ENCODE measurements around the gene SIT1. TPM values are rescaled to one million over a fixed set of nuclear protein-coding genes. Genes with fewer than 3 reads are reported as not detected.
A peak's percentile ranks its signal among the peaks of the same experiment; 100 is the strongest.
"Not testable (repeated sequence)": the region's sequence is repeated elsewhere in the genome, so short reads cannot be mapped to it uniquely, and the experiment has no call there.

SIT1 gene
- total RNA-seq, 2 experiments from 2014 or later: 210 to 214 TPM

DNA sequence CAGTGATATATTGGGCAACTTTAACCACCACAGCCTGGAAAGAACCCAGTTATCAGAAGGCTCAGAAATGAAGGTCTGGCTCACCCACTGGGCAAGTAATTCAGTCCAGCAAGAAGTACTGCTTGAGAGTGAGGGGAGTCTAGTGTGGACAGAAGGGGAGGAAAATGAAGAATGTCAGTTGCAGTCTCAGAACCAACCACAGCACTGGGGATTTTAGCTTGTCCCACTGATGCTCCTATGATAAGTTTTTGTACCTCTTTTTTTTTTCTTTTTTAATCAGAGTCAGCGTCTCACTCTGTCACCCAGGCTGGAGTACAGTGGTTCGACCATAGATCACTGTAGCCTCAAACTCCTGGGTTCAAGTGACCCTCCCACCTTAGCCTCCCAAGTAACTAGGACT lies 23.2 kb downstream of the SIT1 start:
- Mint-ChIP-seq H3K9me3 (no peaks in the 10 kb centered on the region), H3K4me1 (no peaks in the 10 kb centered on the region), H3K36me3 (ENCODE audit: low read depth) (no peaks in the 10 kb centered on the region), H3K27ac (no peak overlapping the region), H3K27me3 (peaks cover 4% of the 10 kb centered on the region), H3K4me3 (no peak overlapping the region)
- ChIA-PET POLR2A (interaction anchor here (2.1 kb wide), 1 partner anchor 19 kb away, joined by 6 read pairs; no protein-coding TSS in a partner anchor), CTCF (interaction anchor here (1.6 to 6.1 kb wide), 2 partner anchors 14 to 19 kb away, joined by 9 to 40 read pairs; no protein-coding TSS in a partner anchor)
- DNase-seq: no peak

DNA sequence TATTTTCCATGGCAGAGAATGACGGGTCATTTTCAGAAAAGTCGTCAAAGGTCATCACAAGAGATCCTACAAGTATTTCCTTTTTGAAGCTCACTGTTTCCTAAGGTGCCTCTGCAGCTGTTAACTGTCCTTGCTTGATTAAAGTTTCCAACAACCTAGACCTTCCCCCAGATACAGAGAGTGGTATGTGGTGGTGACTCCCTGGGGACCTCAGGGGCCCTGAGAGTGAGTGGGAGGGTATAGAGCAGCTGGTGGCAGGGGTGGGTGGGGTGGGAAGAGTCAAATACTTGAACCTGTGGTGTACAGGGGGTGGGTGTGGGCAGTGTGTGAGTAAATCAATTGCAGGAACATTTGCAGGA lies 31.0 kb downstream of the SIT1 start:
- ChIA-PET POLR2A (interaction anchor here (1.4 to 6.4 kb wide), 6 partner anchors 14 to 112 kb away, joined by 3 to 100 read pairs (median 8); partner anchors contain the start of genes ARHGEF39, CCDC107, CREB3 and RMRP), CTCF (interaction anchor here (1.0 to 6.1 kb wide), 11 partner anchors 9 to 128 kb away, joined by 3 to 40 read pairs (median 8); partner anchors contain the start of genes ARHGEF39, CCDC107 and RMRP)
- H3K27me3 Mint-ChIP-seq: no peaks in the 10 kb centered on the region
- DNase-seq: no peak
- H3K9me3 Mint-ChIP-seq: no peaks in the 10 kb centered on the region
- H3K36me3 Mint-ChIP-seq (ENCODE audit: low read depth): peaks cover 2% of the 10 kb centered on the region
- H3K4me3 Mint-ChIP-seq: no peak overlapping the region
- peaks cover 43% of the 10 kb centered on the region for H3K4me1 Mint-ChIP-seq
- peak overlapping the region; percentile 70 for H3K27ac Mint-ChIP-seq

DNA sequence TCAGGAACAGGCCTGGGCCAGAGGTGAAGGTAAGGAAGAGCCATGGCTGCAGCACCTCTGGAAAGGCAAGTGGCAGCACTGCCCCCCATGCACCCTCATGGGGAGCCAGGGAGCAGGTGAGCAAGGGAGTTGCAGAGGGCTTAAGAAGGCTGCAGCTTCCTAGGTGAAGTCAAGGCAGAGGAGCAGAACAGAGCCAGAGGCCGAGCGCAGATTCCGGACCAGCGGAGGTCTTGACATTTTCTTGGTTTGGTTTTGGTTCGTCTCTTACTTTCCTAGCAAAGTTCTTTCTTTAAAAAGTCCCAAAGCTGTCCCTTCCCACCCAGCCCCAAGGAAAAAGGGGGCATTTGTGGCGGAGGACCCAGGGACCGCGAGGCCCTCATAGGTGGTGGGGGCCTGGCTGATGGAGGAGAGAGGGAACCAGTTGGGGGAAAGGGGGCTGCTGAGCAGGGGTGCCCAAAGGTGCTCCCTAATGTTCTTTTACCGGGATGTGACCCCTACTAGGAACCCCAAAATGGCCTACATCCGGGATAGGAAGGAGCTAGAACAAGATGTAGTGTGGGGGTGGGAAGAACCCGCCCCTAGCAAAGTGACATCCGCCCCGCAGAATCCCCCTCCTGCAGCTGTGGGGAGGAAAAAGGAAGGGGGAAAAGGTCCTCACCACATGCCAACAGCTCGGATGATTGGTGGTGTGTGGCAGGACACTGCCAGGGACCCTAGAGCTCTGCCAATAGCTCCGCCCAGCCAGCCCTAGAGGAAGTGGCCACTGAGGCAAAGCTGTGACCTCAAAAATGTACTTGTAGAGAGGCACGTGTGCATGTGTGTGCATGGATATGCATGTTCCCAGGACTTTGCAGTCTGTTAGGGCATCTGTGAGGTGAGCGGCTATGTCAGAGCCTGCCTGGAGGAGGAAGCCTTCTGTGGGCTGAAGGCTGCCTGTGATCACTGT lies 31.6 kb downstream of the SIT1 start:
- H3K9me3 Mint-ChIP-seq: no peaks in the 10 kb centered on the region
- ChIA-PET CTCF (interaction anchor here (1.0 to 6.1 kb wide), 13 partner anchors 8 to 129 kb away, joined by 3 to 40 read pairs (median 8); partner anchors contain the start of genes ARHGEF39, CCDC107, RMRP and TESK1), POLR2A (interaction anchor here (0.6 to 6.4 kb wide), 9 partner anchors 13 to 129 kb away, joined by 3 to 100 read pairs (median 6); partner anchors contain the start of genes ARHGEF39, CCDC107, CREB3 and GBA2)
- H3K4me3 Mint-ChIP-seq: peak overlapping the region; percentile 25
- H3K36me3 Mint-ChIP-seq (ENCODE audit: low read depth): peaks cover 2% of the 10 kb centered on the region
- H3K4me1 Mint-ChIP-seq: peaks cover 43% of the 10 kb centered on the region
- H3K27ac Mint-ChIP-seq: peak overlapping the region; percentile 70
- peaks cover 2% of the 10 kb centered on the region for H3K27me3 Mint-ChIP-seq
- peak; percentile 72 for DNase-seq

DNA sequence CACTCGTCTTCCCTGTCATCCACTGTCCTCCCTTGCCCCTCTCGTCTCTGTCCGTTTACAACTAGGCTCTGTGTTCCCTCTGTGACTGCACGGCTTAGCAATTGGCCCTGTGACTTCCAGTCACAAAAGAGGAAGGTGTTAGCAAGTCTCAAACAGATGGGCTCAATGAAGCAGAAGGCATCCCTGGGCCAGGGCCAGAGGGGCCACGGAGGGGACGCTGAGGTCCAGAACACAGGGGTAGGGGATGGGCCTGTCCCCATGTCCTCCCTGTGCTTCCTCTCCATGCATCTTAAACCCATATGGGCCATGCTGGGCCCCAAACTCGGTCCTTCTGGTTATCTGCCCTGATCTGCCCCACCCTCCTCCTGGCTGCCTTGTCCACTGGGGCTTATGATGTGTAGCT lies 32.4 kb downstream of the SIT1 start, which contains the start of gene CD72:
Gene CD72 (minus strand): TSS at position 89 of the 403 bp plus-strand sequence. CDS start 110 bp downstream, outside the sequence.
- Mint-ChIP-seq H3K36me3 (ENCODE audit: low read depth) (peaks cover 2% of the 10 kb centered on the region), H3K4me1 (peaks cover 43% of the 10 kb centered on the region), H3K4me3 (peak within 1 kb of the TSS; percentile 73), H3K27me3 (peaks cover 3% of the 10 kb centered on the region), H3K9me3 (no peaks in the 10 kb centered on the region), H3K27ac (peak within 1 kb of the TSS; percentile 70)
- CTCF ChIA-PET: interaction anchor here (1.1 to 6.1 kb wide), 5 partner anchors 8 to 78 kb away, joined by 3 to 40 read pairs (median 19); partner anchors contain the start of genes CCDC107, RMRP and TESK1
- POLR2A ChIA-PET: interaction anchor here (1.0 to 6.4 kb wide), 3 partner anchors 13 to 43 kb away, joined by 3 to 100 read pairs (median 83); partner anchors contain the start of genes ARHGEF39, CCDC107, RMRP and SIT1
- no peak for DNase-seq

DNA sequence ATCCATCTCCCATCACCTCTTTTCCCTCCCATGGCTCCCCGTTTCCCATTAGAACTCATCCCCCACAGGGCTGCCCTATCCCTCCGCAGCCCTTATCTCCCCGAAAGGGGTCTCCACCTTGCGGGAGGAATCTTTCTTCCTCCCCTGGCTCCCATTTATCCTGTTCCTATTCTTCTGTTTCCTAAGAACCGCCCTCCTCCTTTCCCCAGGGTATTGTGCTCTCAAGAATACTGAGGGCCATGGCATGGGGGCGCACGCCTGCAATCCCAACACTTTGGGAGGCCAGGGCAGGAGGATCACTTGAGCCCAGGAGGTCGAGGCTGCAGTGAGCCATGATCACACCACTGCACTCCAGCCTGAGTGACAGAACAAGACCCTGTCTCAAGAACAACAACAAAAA lies 33.2 kb downstream of the SIT1 start:
- no peak for DNase-seq
- Mint-ChIP-seq H3K36me3 (ENCODE audit: low read depth) (peaks cover 2% of the 10 kb centered on the region), H3K4me1 (peaks cover 43% of the 10 kb centered on the region), H3K9me3 (no peaks in the 10 kb centered on the region), H3K4me3 (peak overlapping the region; percentile 73), H3K27ac (peak overlapping the region; percentile 42), H3K27me3 (peaks cover 3% of the 10 kb centered on the region)
- POLR2A ChIA-PET: interaction anchor here (0.8 to 6.4 kb wide), 11 partner anchors 9 to 197 kb away, joined by 3 to 100 read pairs (median 6); partner anchors contain the start of genes ARHGEF39, CCDC107, CREB3 and HINT2
- CTCF ChIA-PET: interaction anchor here (0.6 to 6.1 kb wide), 14 partner anchors 8 to 115 kb away, joined by 3 to 40 read pairs (median 5); partner anchors contain the start of genes ARHGEF39, CCDC107, CREB3 and RMRP

DNA sequence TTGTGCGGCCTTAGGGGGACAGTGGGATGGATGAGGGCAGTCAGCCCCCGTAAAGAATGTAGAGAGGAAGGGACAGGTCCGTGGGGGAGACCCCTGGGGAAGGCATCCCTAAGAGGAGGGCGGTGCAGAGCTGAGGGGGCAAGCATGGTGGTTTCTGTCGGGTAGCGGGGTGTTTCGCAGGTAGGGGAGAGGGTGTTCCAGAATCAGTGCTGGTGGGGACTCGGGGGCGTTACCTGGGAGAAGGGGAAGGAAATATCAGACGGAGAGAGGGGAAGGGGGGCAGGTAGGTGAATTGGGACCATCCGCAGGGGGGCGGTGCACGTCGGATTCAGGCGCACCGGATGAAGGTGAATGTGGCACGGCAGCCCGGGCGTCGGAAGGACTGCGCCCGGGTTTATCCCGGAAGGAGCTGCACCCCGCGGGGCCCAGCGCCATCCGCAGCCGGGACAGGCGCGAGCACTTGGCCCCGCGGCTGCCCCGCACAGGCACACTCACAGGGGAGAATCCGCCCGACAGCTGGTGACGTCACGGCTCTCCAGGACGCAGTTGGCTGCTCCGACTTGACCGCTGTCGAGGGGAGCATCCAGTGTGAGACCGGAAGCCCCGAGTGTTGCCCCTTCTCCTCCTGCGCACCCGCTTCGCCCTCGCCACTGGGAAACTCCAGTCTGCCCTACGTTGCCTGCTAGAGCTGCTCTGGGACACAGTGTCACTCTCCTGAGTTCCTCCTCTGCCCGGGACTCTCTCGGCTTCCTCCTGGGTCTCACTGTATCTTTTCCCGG lies 33.9 kb downstream of the SIT1 start:
- ChIA-PET CTCF (interaction anchor here (0.6 to 6.1 kb wide), 17 partner anchors 8 to 301 kb away, joined by 3 to 40 read pairs (median 5); partner anchors contain the start of genes ARHGEF39, CCDC107, CREB3 and RMRP), POLR2A (interaction anchor here (0.8 to 6.4 kb wide), 11 partner anchors 9 to 197 kb away, joined by 3 to 100 read pairs (median 6); partner anchors contain the start of genes ARHGEF39, CCDC107, CREB3 and HINT2)
- H3K27ac Mint-ChIP-seq: peak overlapping the region; percentile 42
- DNase-seq: peak; percentile 74
- H3K36me3 Mint-ChIP-seq (ENCODE audit: low read depth): peaks cover 2% of the 10 kb centered on the region
- H3K4me3 Mint-ChIP-seq: peak overlapping the region; percentile 73
- H3K9me3 Mint-ChIP-seq: no peaks in the 10 kb centered on the region
- peaks cover 43% of the 10 kb centered on the region for H3K4me1 Mint-ChIP-seq
- peaks cover 3% of the 10 kb centered on the region for H3K27me3 Mint-ChIP-seq

DNA sequence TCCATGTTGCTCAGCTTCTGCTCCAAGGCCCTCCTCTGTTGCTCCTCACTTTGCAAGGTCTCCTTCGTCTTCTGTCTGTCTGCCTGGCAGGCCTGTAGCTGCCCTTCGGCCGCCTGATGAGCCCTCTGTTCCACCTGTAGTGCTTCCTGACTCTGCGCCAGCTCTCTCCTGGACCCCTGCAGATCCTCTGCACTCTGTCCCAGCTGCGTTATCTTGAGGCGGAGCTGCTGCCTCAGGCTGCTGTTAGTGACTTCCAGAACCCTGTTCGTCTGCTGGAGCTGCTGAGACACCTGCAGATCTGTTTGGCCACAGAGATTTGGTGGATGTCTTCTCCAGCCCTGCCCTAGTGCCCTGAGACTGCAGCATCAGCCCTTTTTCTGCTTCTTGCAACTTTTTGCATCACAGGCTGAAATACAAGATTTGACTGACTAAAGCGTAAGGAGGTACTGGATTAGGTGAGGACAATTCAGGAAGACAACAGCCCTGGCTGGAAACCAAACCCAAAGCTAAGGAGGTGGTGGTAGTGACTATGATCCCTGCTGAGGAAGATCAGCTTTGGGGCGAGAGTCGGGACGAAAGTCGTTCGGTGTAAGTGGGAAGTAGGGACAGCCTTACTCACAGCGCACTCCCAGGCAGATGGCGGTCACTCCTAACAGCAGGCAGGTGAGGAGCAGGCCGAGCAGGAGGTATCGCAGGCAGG lies 34.6 kb downstream of the SIT1 start:
- no peak for DNase-seq
- POLR2A ChIA-PET: interaction anchor here (0.7 to 6.4 kb wide), 10 partner anchors 8 to 544 kb away, joined by 3 to 100 read pairs (median 6); partner anchors contain the start of genes ARHGEF39, CCDC107, CREB3 and HINT2
- Mint-ChIP-seq H3K27ac (peak overlapping the region; percentile 55), H3K4me1 (peaks cover 47% of the 10 kb centered on the region), H3K9me3 (no peaks in the 10 kb centered on the region), H3K4me3 (peak overlapping the region; percentile 73), H3K36me3 (ENCODE audit: low read depth) (peaks cover 2% of the 10 kb centered on the region), H3K27me3 (peaks cover 3% of the 10 kb centered on the region)
- CTCF ChIA-PET: interaction anchor here (1.3 to 6.1 kb wide), 10 partner anchors 11 to 116 kb away, joined by 4 to 40 read pairs (median 16); partner anchors contain the start of genes ARHGEF39, CCDC107, CREB3 and RMRP

DNA sequence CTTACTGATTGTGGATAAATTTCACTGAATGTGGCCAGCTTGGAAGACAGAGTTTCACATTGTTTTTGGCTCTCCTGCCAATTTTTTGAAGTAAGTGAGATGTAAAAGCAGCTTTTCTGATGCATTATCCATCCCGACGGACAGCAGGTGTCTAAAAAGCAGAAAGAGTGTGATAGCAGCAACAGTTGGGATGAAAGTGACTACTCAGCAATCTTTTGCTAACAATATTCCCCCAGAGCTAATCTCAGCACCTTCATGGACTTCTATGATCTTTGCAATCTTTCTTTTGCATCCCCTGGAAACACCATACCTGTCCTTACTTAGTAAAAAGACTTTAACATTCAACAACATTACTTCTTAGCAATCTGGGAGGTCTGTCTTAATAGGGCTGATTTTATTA lies 37.9 kb downstream of the SIT1 start:
- Mint-ChIP-seq H3K4me1 (peaks cover 22% of the 10 kb centered on the region), H3K27ac (no peak overlapping the region), H3K27me3 (peaks cover 3% of the 10 kb centered on the region), H3K36me3 (ENCODE audit: low read depth) (peaks cover 16% of the 10 kb centered on the region), H3K4me3 (no peak overlapping the region), H3K9me3 (no peaks in the 10 kb centered on the region)
- DNase-seq: no peak
- ChIA-PET CTCF (interaction anchor here (1.5 to 5.4 kb wide), 7 partner anchors 8 to 269 kb away, joined by 3 to 51 read pairs (median 7); no protein-coding TSS in a partner anchor), POLR2A (interaction anchor here (2.1 kb wide), 1 partner anchor 45 kb away, joined by 14 read pairs; the partner anchor contains the start of genes CCDC107 and RMRP)

DNA sequence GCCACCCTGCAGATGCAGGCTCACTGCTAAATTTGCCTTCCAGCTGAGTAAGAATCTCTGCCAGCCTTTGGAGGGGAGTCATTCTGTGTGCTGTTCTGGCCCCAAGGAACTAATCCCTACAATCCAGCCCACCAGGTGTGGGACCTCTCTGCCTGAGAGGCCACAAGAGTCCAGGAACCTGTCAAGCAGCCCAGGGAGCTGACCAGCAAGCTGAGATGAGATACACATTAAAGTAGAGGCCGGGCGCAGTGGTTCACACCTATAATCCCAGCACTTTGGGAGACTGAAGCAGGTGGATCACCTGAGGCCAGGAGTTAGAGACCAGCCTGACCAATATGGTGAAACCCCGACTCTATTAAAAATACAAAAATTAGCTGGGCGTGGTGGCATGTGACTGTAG lies 38.7 kb downstream of the SIT1 start:
- Mint-ChIP-seq H3K4me1 (peaks cover 16% of the 10 kb centered on the region), H3K36me3 (ENCODE audit: low read depth) (peaks cover 24% of the 10 kb centered on the region)
- H3K4me3 Mint-ChIP-seq, H3K27me3 Mint-ChIP-seq, H3K9me3 Mint-ChIP-seq, DNase-seq, H3K27ac Mint-ChIP-seq: not testable (repeated sequence)
- ChIA-PET CTCF (interaction anchor here (0.6 to 5.4 kb wide), 19 partner anchors 8 to 270 kb away, joined by 3 to 51 read pairs (median 7); partner anchors contain the start of genes ARHGEF39, CCDC107, RMRP and TPM2), POLR2A (interaction anchor here (1.5 to 2.6 kb wide), 4 partner anchors 35 to 53 kb away, joined by 4 to 16 read pairs (median 12); partner anchors contain the start of genes ARHGEF39, CCDC107, RMRP and SIT1)

DNA sequence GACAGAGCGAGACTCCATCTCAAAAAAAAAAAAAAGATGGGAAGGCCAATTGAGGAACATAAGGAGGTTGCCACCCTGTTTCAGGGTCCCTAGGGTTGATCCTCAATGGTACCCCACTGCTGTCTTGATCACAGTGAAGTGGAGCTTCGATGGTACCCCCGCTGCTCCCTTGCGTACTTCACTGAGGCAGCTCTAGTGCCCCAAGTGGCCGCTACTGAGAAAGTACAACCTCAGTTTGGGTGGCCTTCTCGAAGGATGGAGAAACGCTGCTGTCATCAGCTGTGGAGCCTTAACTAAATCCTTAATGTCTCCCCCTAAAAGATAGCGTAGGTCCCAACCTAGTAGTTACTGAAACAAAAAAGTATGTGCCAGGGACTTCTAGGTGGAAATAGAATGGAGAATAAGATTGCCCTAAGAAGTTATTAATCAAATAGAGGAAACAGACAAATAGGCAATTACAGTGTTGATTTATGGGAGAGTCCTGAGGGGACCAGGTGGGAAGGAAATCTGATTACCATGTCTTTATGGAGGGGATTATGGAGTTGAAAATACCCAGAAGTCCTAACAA lies 39.4 kb downstream of the SIT1 start:
- Mint-ChIP-seq H3K9me3 (no peaks in the 10 kb centered on the region), H3K27ac (no peak overlapping the region), H3K27me3 (peaks cover 3% of the 10 kb centered on the region), H3K4me1 (peaks cover 16% of the 10 kb centered on the region), H3K36me3 (ENCODE audit: low read depth) (peaks cover 27% of the 10 kb centered on the region), H3K4me3 (no peak overlapping the region)
- ChIA-PET CTCF (interaction anchor here (0.6 to 5.4 kb wide), 29 partner anchors 9 to 1601 kb away, joined by 3 to 51 read pairs (median 4); partner anchors contain the start of genes ARHGEF39, CCDC107, RMRP and TPM2), POLR2A (interaction anchor here (1.5 to 2.6 kb wide), 4 partner anchors 36 to 53 kb away, joined by 4 to 16 read pairs (median 12); partner anchors contain the start of genes ARHGEF39, CCDC107, RMRP and SIT1)
- DNase-seq: peak; percentile 61

DNA sequence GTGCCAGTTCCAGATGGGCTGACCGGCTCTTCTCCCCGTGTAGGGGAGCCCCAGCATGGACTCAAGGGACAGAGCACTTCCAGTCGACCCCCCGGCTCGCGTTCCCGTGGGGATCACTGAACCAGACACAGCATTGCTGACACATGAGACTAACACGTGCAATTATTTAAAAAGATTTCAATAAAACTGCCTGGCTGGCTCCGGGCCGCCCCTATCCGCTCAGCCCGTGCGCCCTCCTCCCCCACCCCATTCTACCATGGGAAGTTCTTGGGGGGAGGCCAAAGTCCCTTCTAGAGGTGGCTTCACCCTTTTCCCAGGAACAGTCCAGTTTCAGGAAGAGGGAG lies 40.9 kb downstream of the SIT1 start:
- ChIA-PET CTCF (interaction anchor here (0.9 to 4.2 kb wide), 4 partner anchors 8 to 87 kb away, joined by 3 to 37 read pairs (median 9); partner anchors contain the start of gene CD72), POLR2A (no interaction called here)
- H3K4me1 Mint-ChIP-seq: peaks cover 18% of the 10 kb centered on the region
- no peaks in the 10 kb centered on the region for H3K9me3 Mint-ChIP-seq
- no peak for DNase-seq
- peaks cover 3% of the 10 kb centered on the region for H3K27me3 Mint-ChIP-seq
- no peak overlapping the region for H3K4me3 Mint-ChIP-seq
- no peak overlapping the region for H3K27ac Mint-ChIP-seq
- H3K36me3 Mint-ChIP-seq (ENCODE audit: low read depth): peaks cover 26% of the 10 kb centered on the region
